ENCODE data around the gene TRPV2. TPM values are rescaled to one million over a fixed set of nuclear protein-coding genes. Genes with fewer than 3 reads are reported as not detected.

The TRPV2 gene
- total RNA-seq, 1 donor from 2014 or later = 0.26 TPM

GRCh38 chr17:16432017-16432416, 16.6 kb downstream of the TRPV2 start:
- H3K36me3 ChIP-seq (ENCODE audit: control insufficient read depth, insufficient read depth, low read length) = no peaks in the 10 kb centered on the region
- FAIRE-seq (no peak), DNase-seq (ENCODE audit: low read depth) (no peak)
- no peaks in the 10 kb centered on the region for H3K27me3 ChIP-seq (ENCODE audit: control insufficient read depth, insufficient read depth, low read length)
- TF ChIP-seq, protein P1, sequence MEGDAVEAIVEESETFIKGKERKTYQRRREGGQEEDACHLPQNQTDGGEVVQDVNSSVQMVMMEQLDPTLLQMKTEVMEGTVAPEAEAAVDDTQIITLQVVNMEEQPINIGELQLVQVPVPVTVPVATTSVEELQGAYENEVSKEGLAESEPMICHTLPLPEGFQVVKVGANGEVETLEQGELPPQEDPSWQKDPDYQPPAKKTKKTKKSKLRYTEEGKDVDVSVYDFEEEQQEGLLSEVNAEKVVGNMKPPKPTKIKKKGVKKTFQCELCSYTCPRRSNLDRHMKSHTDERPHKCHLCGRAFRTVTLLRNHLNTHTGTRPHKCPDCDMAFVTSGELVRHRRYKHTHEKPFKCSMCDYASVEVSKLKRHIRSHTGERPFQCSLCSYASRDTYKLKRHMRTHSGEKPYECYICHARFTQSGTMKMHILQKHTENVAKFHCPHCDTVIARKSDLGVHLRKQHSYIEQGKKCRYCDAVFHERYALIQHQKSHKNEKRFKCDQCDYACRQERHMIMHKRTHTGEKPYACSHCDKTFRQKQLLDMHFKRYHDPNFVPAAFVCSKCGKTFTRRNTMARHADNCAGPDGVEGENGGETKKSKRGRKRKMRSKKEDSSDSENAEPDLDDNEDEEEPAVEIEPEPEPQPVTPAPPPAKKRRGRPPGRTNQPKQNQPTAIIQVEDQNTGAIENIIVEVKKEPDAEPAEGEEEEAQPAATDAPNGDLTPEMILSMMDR (IDR thresholded peaks at IDR 0.05; ENCODE audit: insufficient read depth, low read length, severe bottlenecking) = no peak
- no peak overlapping the region for H3K4me3 ChIP-seq (ENCODE audit: low read depth, low read length)

GRCh38 chr17:16433514-16433913, 18.1 kb downstream of the TRPV2 start:
- FAIRE-seq = no peak
- TF ChIP-seq, protein P1 (IDR thresholded peaks at IDR 0.05; ENCODE audit: insufficient read depth, low read length, severe bottlenecking) = no peak
- no peaks in the 10 kb centered on the region for H3K27me3 ChIP-seq (ENCODE audit: control insufficient read depth, insufficient read depth, low read length)
- DNase-seq (ENCODE audit: low read depth) = no peak
- H3K36me3 ChIP-seq (ENCODE audit: control insufficient read depth, insufficient read depth, low read length) = no peaks in the 10 kb centered on the region
- H3K4me3 ChIP-seq (ENCODE audit: low read depth, low read length) = no peak overlapping the region

- DNase-seq (ENCODE audit: low read depth) (no peak), FAIRE-seq (no peak)
- TF ChIP-seq, protein P1 (IDR thresholded peaks at IDR 0.05; ENCODE audit: insufficient read depth, low read length, severe bottlenecking) = no peak
- Histone ChIP-seq H3K27me3 (ENCODE audit: control insufficient read depth, insufficient read depth, low read length) (no peaks in the 10 kb centered on the region), H3K36me3 (ENCODE audit: control insufficient read depth, insufficient read depth, low read length) (no peaks in the 10 kb centered on the region), H3K4me3 (ENCODE audit: low read depth, low read length) (no peak overlapping the region)
Measured at GRCh38 chr17:16434662-16435061, 19.3 kb downstream of the TRPV2 start.

DNA sequence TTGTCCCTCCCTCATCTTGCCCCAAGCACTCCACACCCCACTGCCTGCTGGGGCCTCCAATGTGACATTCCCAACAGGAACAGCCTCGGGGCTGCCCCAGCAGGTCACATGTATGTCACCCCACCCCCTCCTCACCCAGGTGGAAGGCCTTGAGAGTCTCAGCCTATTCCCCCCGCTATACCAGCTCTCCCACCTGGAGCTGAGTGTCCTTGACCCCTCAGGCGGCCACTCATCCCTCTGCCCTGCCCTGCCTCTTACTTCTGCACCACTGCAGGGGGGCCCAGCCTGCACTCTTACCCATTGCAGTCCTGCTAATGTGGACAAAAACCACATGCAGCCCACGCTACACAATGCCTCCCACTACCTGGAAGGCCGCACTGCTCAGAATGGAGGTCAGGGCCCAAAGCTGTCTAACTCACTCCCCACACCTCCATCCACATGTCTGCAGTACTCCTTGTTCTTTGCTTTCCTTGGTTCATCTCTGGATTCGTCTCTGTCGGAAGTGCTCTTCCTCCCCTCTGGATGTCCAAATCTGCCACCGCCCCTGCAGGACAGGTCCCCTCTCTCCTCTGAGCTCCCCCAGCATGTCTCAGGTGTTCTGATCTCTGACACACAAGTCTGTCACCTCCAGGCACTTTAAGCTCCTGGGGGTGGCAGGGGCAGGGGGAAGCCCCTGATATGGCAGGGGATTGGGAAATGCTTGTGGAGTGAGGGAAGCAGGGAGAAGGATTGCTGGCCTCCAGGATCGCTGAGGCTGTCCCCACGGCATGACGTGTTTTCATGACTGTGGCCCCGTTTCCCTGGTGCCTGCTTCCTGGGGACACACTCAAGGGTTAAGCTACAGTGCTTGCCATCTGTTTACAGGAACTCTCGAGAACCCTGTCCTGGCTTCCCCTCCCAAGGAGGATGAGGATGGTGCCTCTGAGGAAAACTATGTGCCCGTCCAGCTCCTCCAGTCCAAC, 20.8 kb downstream of the TRPV2 start:
- no peaks in the 10 kb centered on the region for H3K27me3 ChIP-seq (ENCODE audit: control insufficient read depth, insufficient read depth, low read length)
- FAIRE-seq = no peak
- H3K4me3 ChIP-seq (ENCODE audit: low read depth, low read length) = no peak overlapping the region
- TF ChIP-seq, protein P1 (IDR thresholded peaks at IDR 0.05; ENCODE audit: insufficient read depth, low read length, severe bottlenecking) = no peak
- DNase-seq (ENCODE audit: low read depth) = no peak
- peaks cover 6% of the 10 kb centered on the region for H3K36me3 ChIP-seq (ENCODE audit: control insufficient read depth, insufficient read depth, low read length)

- H3K36me3 ChIP-seq (ENCODE audit: control insufficient read depth, insufficient read depth, low read length) = peaks cover 11% of the 10 kb centered on the region
- no peaks in the 10 kb centered on the region for H3K27me3 ChIP-seq (ENCODE audit: control insufficient read depth, insufficient read depth, low read length)
- DNase-seq (ENCODE audit: low read depth) (no peak), FAIRE-seq (no peak)
- TF ChIP-seq, protein P1 (IDR thresholded peaks at IDR 0.05; ENCODE audit: insufficient read depth, low read length, severe bottlenecking) = no peak
- H3K4me3 ChIP-seq (ENCODE audit: low read depth, low read length) = no peak overlapping the region
Measured at GRCh38 chr17:16437083-16437482, 21.7 kb downstream of the TRPV2 start.
